ENCODE results near the gene THSD7B.

The THSD7B gene

DNA sequence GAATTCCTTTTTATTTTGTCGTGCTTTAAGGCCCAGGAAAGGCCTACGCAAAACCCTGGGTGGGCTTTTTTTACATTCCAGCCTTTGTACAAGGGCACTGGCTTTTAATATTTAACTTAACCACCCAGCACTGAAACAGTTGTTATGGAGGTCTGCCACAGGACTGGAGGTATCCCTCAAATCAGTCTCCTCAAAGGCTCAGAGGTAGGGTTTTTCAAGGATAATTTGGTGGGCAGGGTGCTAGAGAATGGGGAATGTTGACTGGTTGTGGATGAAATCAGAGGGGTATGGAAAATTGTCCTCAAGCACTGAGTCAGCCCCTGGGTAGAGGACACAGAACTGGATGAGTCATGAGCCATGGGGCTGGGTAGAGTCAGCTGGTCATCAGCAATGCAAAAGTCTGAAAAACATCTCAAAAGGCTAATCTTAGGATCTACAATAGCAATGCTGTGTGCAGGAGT, 443.1 kb downstream of the THSD7B start:
- no peak overlapping the region for H3K27ac ChIP-seq (ENCODE audit: low read depth, low read length)
- no peaks in the 10 kb centered on the region for H3K9me3 ChIP-seq (ENCODE audit: control insufficient read depth, insufficient read depth, low read length)
- H3K4me2 ChIP-seq (ENCODE audit: low read length): no peak overlapping the region
- H3K27me3 ChIP-seq (ENCODE audit: control insufficient read depth, low read length): 0 out of 2 replicates have a peak, but pooled peaks cover 3% of the 10 kb centered on the region
- no peaks in the 10 kb centered on the region for H3K36me3 ChIP-seq (ENCODE audit: control insufficient read depth, low read length)
- TF ChIP-seq, protein P1, sequence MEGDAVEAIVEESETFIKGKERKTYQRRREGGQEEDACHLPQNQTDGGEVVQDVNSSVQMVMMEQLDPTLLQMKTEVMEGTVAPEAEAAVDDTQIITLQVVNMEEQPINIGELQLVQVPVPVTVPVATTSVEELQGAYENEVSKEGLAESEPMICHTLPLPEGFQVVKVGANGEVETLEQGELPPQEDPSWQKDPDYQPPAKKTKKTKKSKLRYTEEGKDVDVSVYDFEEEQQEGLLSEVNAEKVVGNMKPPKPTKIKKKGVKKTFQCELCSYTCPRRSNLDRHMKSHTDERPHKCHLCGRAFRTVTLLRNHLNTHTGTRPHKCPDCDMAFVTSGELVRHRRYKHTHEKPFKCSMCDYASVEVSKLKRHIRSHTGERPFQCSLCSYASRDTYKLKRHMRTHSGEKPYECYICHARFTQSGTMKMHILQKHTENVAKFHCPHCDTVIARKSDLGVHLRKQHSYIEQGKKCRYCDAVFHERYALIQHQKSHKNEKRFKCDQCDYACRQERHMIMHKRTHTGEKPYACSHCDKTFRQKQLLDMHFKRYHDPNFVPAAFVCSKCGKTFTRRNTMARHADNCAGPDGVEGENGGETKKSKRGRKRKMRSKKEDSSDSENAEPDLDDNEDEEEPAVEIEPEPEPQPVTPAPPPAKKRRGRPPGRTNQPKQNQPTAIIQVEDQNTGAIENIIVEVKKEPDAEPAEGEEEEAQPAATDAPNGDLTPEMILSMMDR (IDR thresholded peaks at IDR 0.05; ENCODE audit: low read depth, low read length, poor library complexity, severe bottlenecking): no peak
- H4K20me1 ChIP-seq (ENCODE audit: control insufficient read depth, insufficient read depth, low read depth, low read length): no peaks in the 10 kb centered on the region
- H3K79me2 ChIP-seq (ENCODE audit: control insufficient read depth, low read length): no peaks in the 10 kb centered on the region
- no peaks in the 10 kb centered on the region for H3K4me1 ChIP-seq (ENCODE audit: control insufficient read depth, low read length)
- no peak overlapping the region for H3K4me3 ChIP-seq (ENCODE audit: low read length)
- H3K9me2 ChIP-seq (replicated peaks; ENCODE audit: control insufficient read depth, low read length): no peaks in the 10 kb centered on the region
- no peaks in the 10 kb centered on the region for H3F3A ChIP-seq (ENCODE audit: control insufficient read depth, insufficient read depth)

DNA sequence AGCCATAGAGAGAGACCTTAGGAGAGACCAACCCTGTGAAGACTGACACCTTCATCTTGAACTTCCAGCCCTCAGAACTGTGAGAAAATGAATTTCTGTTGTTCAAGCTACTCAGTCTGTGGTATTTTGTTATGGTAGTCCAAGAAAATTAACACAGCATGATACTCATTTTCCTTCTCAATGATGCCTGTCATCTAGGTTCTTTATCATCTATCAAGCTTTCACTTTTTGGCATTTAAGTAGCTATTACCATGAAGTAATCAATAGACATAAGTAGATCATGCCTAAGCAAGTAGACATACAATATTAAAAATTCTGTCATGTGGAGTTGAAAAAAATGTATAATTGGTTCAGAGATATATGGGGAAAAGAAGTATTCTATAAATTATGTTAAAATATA, 444.7 kb downstream of the THSD7B start:
- Histone ChIP-seq H3K9me3 (ENCODE audit: control insufficient read depth, insufficient read depth, low read length) (no peaks in the 10 kb centered on the region), H3K27ac (ENCODE audit: low read depth, low read length) (no peak overlapping the region), H3K79me2 (ENCODE audit: control insufficient read depth, low read length) (no peaks in the 10 kb centered on the region), H3K4me1 (ENCODE audit: control insufficient read depth, low read length) (no peaks in the 10 kb centered on the region), H3K27me3 (ENCODE audit: control insufficient read depth, low read length) (0 out of 2 replicates have a peak, but pooled peaks cover 3% of the 10 kb centered on the region), H4K20me1 (ENCODE audit: control insufficient read depth, insufficient read depth, low read depth, low read length) (no peaks in the 10 kb centered on the region), H3K9me2 (replicated peaks; ENCODE audit: control insufficient read depth, low read length) (no peaks in the 10 kb centered on the region), H3F3A (ENCODE audit: control insufficient read depth, insufficient read depth) (no peaks in the 10 kb centered on the region), H3K4me3 (ENCODE audit: low read length) (no peak overlapping the region), H3K4me2 (ENCODE audit: low read length) (no peak overlapping the region), H3K36me3 (ENCODE audit: control insufficient read depth, low read length) (no peaks in the 10 kb centered on the region)
- TF ChIP-seq, protein P1 (IDR thresholded peaks at IDR 0.05; ENCODE audit: low read depth, low read length, poor library complexity, severe bottlenecking): no peak
- no peak for TF ChIP-seq EZH2phosphoT487 (IDR thresholded peaks at IDR 0.05; ENCODE audit: borderline replicate concordance, low read length)

DNA sequence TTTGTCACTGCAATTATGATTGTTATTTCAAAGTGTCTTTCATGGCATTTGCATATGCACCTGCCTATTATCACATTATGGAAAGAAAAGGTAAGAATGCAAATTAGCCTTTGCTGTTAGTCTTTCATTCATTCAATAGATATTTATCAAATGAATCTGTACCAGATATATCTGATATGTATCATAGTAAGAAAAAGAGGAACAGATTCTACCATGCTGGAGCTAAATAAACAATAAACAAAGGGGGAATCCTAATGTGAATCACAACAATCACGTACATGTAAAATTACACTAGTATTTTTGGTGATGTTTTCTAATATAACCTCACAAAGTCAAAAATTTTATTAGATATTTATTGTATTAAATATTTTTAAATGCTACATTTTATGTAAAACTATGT, 446.4 kb downstream of the THSD7B start:
- H4K20me1 ChIP-seq (ENCODE audit: control insufficient read depth, insufficient read depth, low read depth, low read length): no peaks in the 10 kb centered on the region
- H3K4me3 ChIP-seq (ENCODE audit: low read length): no peak overlapping the region
- TF ChIP-seq EZH2phosphoT487 (IDR thresholded peaks at IDR 0.05; ENCODE audit: borderline replicate concordance, low read length): no peak
- TF ChIP-seq, protein P1 (IDR thresholded peaks at IDR 0.05; ENCODE audit: low read depth, low read length, poor library complexity, severe bottlenecking): no peak

More for the DNA sequence above, 446.4 kb downstream of the THSD7B start:
- H3K4me2 ChIP-seq (ENCODE audit: low read length): no peak overlapping the region
- no peaks in the 10 kb centered on the region for H3K4me1 ChIP-seq (ENCODE audit: control insufficient read depth, low read length)
- H3K9me2 ChIP-seq (replicated peaks; ENCODE audit: control insufficient read depth, low read length): no peaks in the 10 kb centered on the region
- H3K79me2 ChIP-seq (ENCODE audit: control insufficient read depth, low read length): no peaks in the 10 kb centered on the region
- H3K9me3 ChIP-seq (ENCODE audit: control insufficient read depth, insufficient read depth, low read length): no peaks in the 10 kb centered on the region
- no peaks in the 10 kb centered on the region for H3K36me3 ChIP-seq (ENCODE audit: control insufficient read depth, low read length)
- no peaks in the 10 kb centered on the region for H3F3A ChIP-seq (ENCODE audit: control insufficient read depth, insufficient read depth)
- H3K27me3 ChIP-seq (ENCODE audit: control insufficient read depth, low read length): 0 out of 2 replicates have a peak, but pooled peaks cover 3% of the 10 kb centered on the region
- H3K27ac ChIP-seq (ENCODE audit: low read depth, low read length): no peak overlapping the region

Data from DOHH2 (cell line).